HepG2 (cell line): ENCODE data around the gene TUBA3C. TPM values are rescaled to one million over a fixed set of nuclear protein-coding genes. Genes with fewer than 3 reads are reported as not detected.

Experiments
- ATAC-seq: fragments of 200-7000 bp; cut with Tn5 transposase; 3 replicates; pipeline ENCODE4 v1.9.1; 2020; ENCODE audit warnings: mild to moderate bottlenecking, moderate library complexity
- BruUV-seq: library from RNA; stranded (reverse); fragments of 400-500 nt; replicated peaks from 2 replicates; lab custom pipeline; 2021; lab: Mats Ljungman, UMichigan
- CTCF ChIA-PET: fragments of 300-600 bp; formaldehyde crosslinking; extraction: SDS; loops from one replicate; lab custom pipeline; 2021; ENCODE audit warnings: low total read pairs, inconsistent platforms, low intra/inter-chr PET ratio; lab: Yijun Ruan, JAX
- POLR2A ChIA-PET: fragments of 350-600 bp; sonication (Branson Sonifier 250); formaldehyde crosslinking; loops from one replicate; lab custom pipeline; 2020; ENCODE audit warnings: antibody characterized with exemption, inconsistent platforms; lab: Yijun Ruan, JAX
- DNase-seq: peaks from one replicate; pipeline ENCODE4 v3.0.0-alpha.2; 2015; ENCODE audit warnings: low spot score
- FAIRE-seq: peaks from 3 replicates; lab custom pipeline; 2011; peaks lifted over from hg19 to GRCh38; lab: Jason Lieb, UNC
- H2AFZ ChIP-seq: one replicate; pipeline ENCODE4 v1.6.1; 2011; ENCODE audit warnings: low read length, inconsistent platforms
- H3K27ac ChIP-seq: fragments of 300-600 bp; 3 replicates; pipeline ENCODE4 v1.8.0; 2011; ENCODE audit warnings: mixed run types, mild to moderate bottlenecking, mixed read lengths, low read length, inconsistent platforms; ENCODE audit not compliant: insufficient read depth; ENCODE audit errors: extremely low read length
- H3K27me3 ChIP-seq, 2 experiments: fragments of 200-600 bp in 1 of 2; 2 replicates in 1 of 2; 3 replicates in 1 of 2; pipeline versions ENCODE4 v1.6.0 to v1.8.0; 2011; ENCODE audit warnings: low read length in 2 of 2, mild to moderate bottlenecking in 2 of 2, moderate library complexity in 2 of 2, inconsistent platforms in 1 of 2; ENCODE audit not compliant: insufficient read depth in 2 of 2, control insufficient read depth in 1 of 2
- H3K36me3 ChIP-seq, 2 experiments: fragments of 200-600 bp in 1 of 2; replicated peaks in 1 of 2; 2 replicates in 1 of 2; 3 replicates in 1 of 2; pipeline versions ENCODE4 v1.5.1 to v1.8.0; 2011; ENCODE audit warnings: low read length in 2 of 2, inconsistent platforms in 1 of 2; ENCODE audit not compliant: insufficient read depth in 2 of 2, control insufficient read depth in 1 of 2
- H3K4me1 ChIP-seq: 2 replicates; pipeline ENCODE4 v1.5.1; 2012; ENCODE audit warnings: low read length, inconsistent platforms; ENCODE audit not compliant: insufficient read depth
- H3K4me2 ChIP-seq: 2 replicates; pipeline ENCODE4 v1.6.0; 2011; ENCODE audit warnings: low read depth, low read length, inconsistent platforms
- H3K4me3 ChIP-seq, 3 experiments: fragments of 200-600 bp in 1 of 3; sonication (generic), shearing (Covaris generic) in 1 of 3; replicated peaks in 1 of 3; 2 replicates each; pipeline ENCODE4 v1.5.1; 2011 to 2016; ENCODE audit warnings: low read length in 3 of 3, inconsistent platforms in 2 of 3, low read depth in 2 of 3, mild to moderate bottlenecking in 2 of 3, control low read depth in 1 of 3, mixed read lengths in 1 of 3; ENCODE audit not compliant: insufficient read depth in 1 of 3
- H3K79me2 ChIP-seq: one replicate; pipeline ENCODE4 v1.6.1; 2011; ENCODE audit warnings: low read length, inconsistent platforms; ENCODE audit not compliant: insufficient read depth
- H3K9ac ChIP-seq: 2 replicates; pipeline ENCODE4 v1.6.0; 2011; ENCODE audit warnings: mild to moderate bottlenecking, low read depth, low read length, inconsistent platforms; ENCODE audit not compliant: insufficient read depth
- H3K9me3 ChIP-seq: 2 replicates; pipeline ENCODE4 v1.5.1; 2012; ENCODE audit warnings: mild to moderate bottlenecking, low read length
- H4K20me1 ChIP-seq: 2 replicates; pipeline ENCODE4 v1.6.0; 2011; ENCODE audit warnings: inconsistent platforms, mild to moderate bottlenecking, low read length, moderate library complexity; ENCODE audit not compliant: insufficient read depth
- BHLHE40 ChIP-seq: IDR thresholded peaks from 2 replicates; pipeline ENCODE4 v1.6.1; 2011; ENCODE audit warnings: low read length, improper control_type of control experiment
- CREM ChIP-seq, 2 experiments: sonication (generic) in 1 of 2; formaldehyde crosslinking in 1 of 2; IDR thresholded peaks; 2 replicates each; pipeline versions ENCODE4 v1.4.0 to v1.6.1; 2016 to 2020; ENCODE audit warnings: antibody characterized with exemption in 1 of 2, mild to moderate bottlenecking in 1 of 2, missing genetic modification reagents in 1 of 2
- KIAA2018 ChIP-seq: sonication (generic); formaldehyde crosslinking; IDR thresholded peaks from 2 replicates; pipeline ENCODE4 v1.5.0; 2020; ENCODE audit warnings: mild to moderate bottlenecking, missing genetic modification reagents, borderline replicate concordance
- MEF2D ChIP-seq: sonication (generic); formaldehyde crosslinking; IDR thresholded peaks from 2 replicates; pipeline ENCODE4 v1.5.1; 2020; ENCODE audit warnings: mild to moderate bottlenecking, missing genetic modification reagents
- RERE ChIP-seq: IDR thresholded peaks from 2 replicates; pipeline ENCODE4 v1.6.1; 2016; ENCODE audit warnings: low read depth, missing genetic modification reagents, missing compliant biosample characterization
- ZMAT5 ChIP-seq: sonication (generic); formaldehyde crosslinking; IDR thresholded peaks from 2 replicates; pipeline ENCODE4 v1.5.0; 2020; ENCODE audit warnings: mild to moderate bottlenecking, low read depth, missing genetic modification reagents, borderline replicate concordance
- ZNF777 ChIP-seq: sonication (generic); formaldehyde crosslinking; IDR thresholded peaks from 2 replicates; pipeline ENCODE4 v1.4.0; 2020; ENCODE audit warnings: missing genetic modification reagents
- WGBS: methylation state at CpG from one replicate; pipeline ENCODE4 v1.1.6; 2017; ENCODE audit warnings: low lambda C conversion rate; 5-methylcytosine and 5-hydroxymethylcytosine counted together
- in situ Hi-C: cut with HindIII; loops from 2 replicates; pipeline ENCODE4 v1.10.0; 2017; ENCODE audit warnings: low pct_unique_long_range_greater_than_20kb; ENCODE audit not compliant: extremely low pct_ligation_motif_present
- intact Hi-C: fragments of 100-400 bp; cut with micrococcal nuclease; formaldehyde crosslinking; loops from one replicate; pipeline ENCODE4 v1.10.0; 2022; ENCODE audit not compliant: unreplicated experiment
- polyA plus RNA-seq, 8 experiments: library from polyadenylated mRNA; depleted of rRNA in 3 of 8; stranded (reverse) in 7 of 8; unstranded in 1 of 8; fragments of >200 nt; fragmentation: Illumina TruSeq in 4 of 8; extraction: Trizol in 4 of 8; gene quantifications; 2 replicates each; pipeline versions ENCODE4 v1.2.1 to v1.2.3, GENCODE V29; 2011 to 2016; ENCODE audit warnings: low read depth in 4 of 8, missing spikeins in 1 of 8, mixed read lengths in 1 of 8; ENCODE audit not compliant: insufficient read depth in 1 of 8
- total RNA-seq, 5 experiments: library from RNA; depleted of rRNA; stranded (reverse); fragments of >200 nt; fragmentation: Illumina TruSeq; extraction: Trizol; gene quantifications; 2 replicates each; pipeline ENCODE4 v1.2.3, GENCODE V29; 2016; ENCODE audit warnings: low read depth in 1 of 5

The TUBA3C gene
- total and polyA plus RNA-seq, 2 of the 13 experiments (the other 11 are each of a cell fraction or from before 2014, with no cell fraction given), result not detected

- TF ChIP-seq RERE (CRISPR knock-in tag), result no peak
Measured at GRCh38 chr13:19157461-19157860, 24.2 kb downstream of the TUBA3C start (continued).

- H2AFZ ChIP-seq, result no peak overlapping the region
- no peaks in the 10 kb centered on the region for H4K20me1 ChIP-seq
- no peak overlapping the region for H3K9ac ChIP-seq
- ATAC-seq (no peak), FAIRE-seq (no peak), DNase-seq (no peak)
- intact Hi-C loops, result no loop called here
- in situ Hi-C loops, result loop anchor here (10.0 kb wide), 1 partner anchor 439 kb away; no protein-coding TSS in a partner anchor
- no peaks in the 10 kb centered on the region for H3K79me2 ChIP-seq
- no peaks in the 10 kb centered on the region for H3K36me3 ChIP-seq
- no peak overlapping the region for H3K27ac ChIP-seq
- H3K9me3 ChIP-seq, result no peaks in the 10 kb centered on the region
- H3K27me3 ChIP-seq, result no peaks in the 10 kb centered on the region
- no peak overlapping the region for H3K4me2 ChIP-seq
- H3K4me1 ChIP-seq, result no peaks in the 10 kb centered on the region
- WGBS, result 31% methylated on average over 6 of the region's 14 CpGs
- ChIA-PET CTCF (no interaction called here), POLR2A (no interaction called here)
- H3K4me3 ChIP-seq, result no peak overlapping the region
- BruUV-seq, result no TSS peak
- TF ChIP-seq ZMAT5 (CRISPR knock-in tag), result no peak
- no peak for TF ChIP-seq MEF2D (CRISPR knock-in tag)
- no peak for TF ChIP-seq KIAA2018
- TF ChIP-seq CREM (IDR thresholded peaks at IDR 0.05), result no peak
- no peak for TF ChIP-seq CREM (CRISPR knock-in tag; IDR thresholded peaks at IDR 0.05)
- TF ChIP-seq ZNF777 (CRISPR knock-in tag), result no peak
- TF ChIP-seq BHLHE40, result no peak
Measured at GRCh38 chr13:19156013-19156825, 25.4 kb downstream of the TUBA3C start.
